OCI-LY1 (cell line): ENCODE data around the gene PKD1.

Source experiments
- H2AFZ ChIP-seq: fragments of 200-600 bp; sonication (generic), shearing (Covaris generic); 2 replicates; pipeline ENCODE4 v1.6.0; 2014; ENCODE audit warnings: antibody characterized with exemption, mild to moderate bottlenecking, low read length
- H3F3A ChIP-seq: fragments of 200-600 bp; sonication (generic), shearing (Covaris generic); 2 replicates; pipeline ENCODE4 v1.6.0; 2014; ENCODE audit warnings: mild to moderate bottlenecking, antibody characterized with exemption, low read length, moderate library complexity; ENCODE audit not compliant: insufficient read depth
- H3K27ac ChIP-seq: fragments of 200-600 bp; sonication (generic); 2 replicates; pipeline ENCODE4 v1.5.1; 2014; ENCODE audit warnings: low read length, mixed run types, mild to moderate bottlenecking, low read depth; ENCODE audit not compliant: poor library complexity, severe bottlenecking
- H3K27me3 ChIP-seq: fragments of 200-600 bp; sonication (generic); 2 replicates; pipeline ENCODE4 v1.6.0; 2014; ENCODE audit warnings: antibody characterized with exemption, mild to moderate bottlenecking, low read length, moderate library complexity; ENCODE audit not compliant: insufficient read depth
- H3K36me3 ChIP-seq: fragments of 200-600 bp; sonication (generic); 2 replicates; pipeline ENCODE4 v1.6.1; 2014; ENCODE audit warnings: mild to moderate bottlenecking, antibody characterized with exemption, low read length, moderate library complexity, mixed read lengths; ENCODE audit not compliant: insufficient read depth
- H3K4me1 ChIP-seq: fragments of 200-600 bp; sonication (generic); 2 replicates; pipeline ENCODE4 v1.5.1; 2014; ENCODE audit warnings: mild to moderate bottlenecking, low read length, moderate library complexity; ENCODE audit not compliant: insufficient read depth, severe bottlenecking
- H3K4me2 ChIP-seq: fragments of 200-600 bp; sonication (generic), shearing (Covaris generic); 2 replicates; pipeline ENCODE4 v1.6.1; 2014; ENCODE audit warnings: low read length
- H3K4me3 ChIP-seq: fragments of 200-600 bp; sonication (generic); 2 replicates; pipeline ENCODE4 v1.5.1; 2014; ENCODE audit warnings: low read length, low read depth, mild to moderate bottlenecking, mixed read lengths; ENCODE audit not compliant: poor library complexity, severe bottlenecking
- H3K79me2 ChIP-seq: fragments of 200-600 bp; shearing (Covaris generic); 2 replicates; pipeline ENCODE4 v1.6.1; 2016; ENCODE audit warnings: mixed run types, low read length, mixed read lengths; ENCODE audit not compliant: insufficient read depth
- H3K9ac ChIP-seq: fragments of 200-600 bp; sonication (generic), shearing (Covaris generic); 2 replicates; pipeline ENCODE4 v1.6.1; 2014; ENCODE audit warnings: mild to moderate bottlenecking, low read length, mixed read lengths
- H3K9me2 ChIP-seq: fragments of 200-600 bp; sonication (generic), shearing (Covaris generic); 2 replicates; pipeline ENCODE4 v1.6.1; 2014; ENCODE audit warnings: low read depth, mild to moderate bottlenecking, low read length, mixed read lengths
- H3K9me3 ChIP-seq: fragments of 200-600 bp; shearing (Covaris generic); 2 replicates; pipeline ENCODE4 v1.6.1; 2014; ENCODE audit warnings: low read length, mixed read lengths
- H4K20me1 ChIP-seq: fragments of 200-600 bp; sonication (generic), shearing (Covaris generic); 2 replicates; pipeline ENCODE4 v1.6.0; 2016; ENCODE audit warnings: mild to moderate bottlenecking, low read length; ENCODE audit not compliant: insufficient read depth
- CTCF ChIP-seq: fragments of 200-600 bp; sonication (generic), shearing (Covaris generic); IDR thresholded peaks from 2 replicates; pipeline ENCODE4 v1.5.1; 2017; ENCODE audit warnings: mild to moderate bottlenecking, antibody characterized with exemption, low read length, moderate library complexity, mixed read lengths
- EZH2 ChIP-seq: fragments of 200-600 bp; sonication (generic), shearing (Covaris generic); IDR thresholded peaks from 2 replicates; pipeline ENCODE4 v1.8.0; 2017; ENCODE audit warnings: borderline replicate concordance, mixed run types, mild to moderate bottlenecking, antibody characterized with exemption, low read length, moderate library complexity, mixed read lengths

The PKD1 gene

GRCh38 chr16:2079991-2080390 lies 55.7 kb downstream of the PKD1 start:
- Histone ChIP-seq H3K79me2 (no peaks in the 10 kb centered on the region), H3K4me3 (no peak overlapping the region), H3K9ac (no peak overlapping the region), H3K4me1 (no peaks in the 10 kb centered on the region), H3K9me3 (no peaks in the 10 kb centered on the region), H3K36me3 (peaks cover 14% of the 10 kb centered on the region; the same call in 1 of the 2 replicates), H4K20me1 (no peaks in the 10 kb centered on the region), H3F3A (no peaks in the 10 kb centered on the region), H3K27me3 (no peaks in the 10 kb centered on the region), H2AFZ (no peak overlapping the region), H3K27ac (no peak overlapping the region), H3K9me2 (no peaks in the 10 kb centered on the region), H3K4me2 (no peak overlapping the region)
- no peak for TF ChIP-seq CTCF
- no peak for TF ChIP-seq EZH2

GRCh38 chr16:2079311-2079800 lies 56.3 kb downstream of the PKD1 start:
- Histone ChIP-seq H3K4me3 (no peak overlapping the region), H3F3A (no peaks in the 10 kb centered on the region), H3K4me1 (no peaks in the 10 kb centered on the region), H3K27ac (no peak overlapping the region), H3K9me2 (no peaks in the 10 kb centered on the region), H4K20me1 (no peaks in the 10 kb centered on the region), H3K9me3 (no peaks in the 10 kb centered on the region), H3K79me2 (no peaks in the 10 kb centered on the region), H3K27me3 (no peaks in the 10 kb centered on the region), H2AFZ (no peak overlapping the region), H3K9ac (no peak overlapping the region), H3K4me2 (no peak overlapping the region), H3K36me3 (peaks cover 10% of the 10 kb centered on the region; the same call in 1 of the 2 replicates)
- TF ChIP-seq CTCF = no peak
- no peak for TF ChIP-seq EZH2

GRCh38 chr16:2078691-2079090 lies 57.0 kb downstream of the PKD1 start:
- TF ChIP-seq EZH2 (no peak), CTCF (no peak)
- no peaks in the 10 kb centered on the region for H3K9me3 ChIP-seq
- H3K79me2 ChIP-seq = no peaks in the 10 kb centered on the region
- H3K9ac ChIP-seq = no peak overlapping the region
- H2AFZ ChIP-seq = no peak overlapping the region
- H4K20me1 ChIP-seq = no peaks in the 10 kb centered on the region
- H3K4me2 ChIP-seq = no peak overlapping the region
- H3K4me3 ChIP-seq = no peak overlapping the region
- peaks cover 12% of the 10 kb centered on the region; the same call in 1 of the 2 replicates for H3K36me3 ChIP-seq
- H3F3A ChIP-seq = no peaks in the 10 kb centered on the region
- H3K27ac ChIP-seq = no peak overlapping the region
- H3K9me2 ChIP-seq = no peaks in the 10 kb centered on the region
- H3K27me3 ChIP-seq = no peaks in the 10 kb centered on the region
- no peaks in the 10 kb centered on the region for H3K4me1 ChIP-seq
